Measurements from ENCODE around the gene GUCY1A2.

GUCY1A2 gene

DNA sequence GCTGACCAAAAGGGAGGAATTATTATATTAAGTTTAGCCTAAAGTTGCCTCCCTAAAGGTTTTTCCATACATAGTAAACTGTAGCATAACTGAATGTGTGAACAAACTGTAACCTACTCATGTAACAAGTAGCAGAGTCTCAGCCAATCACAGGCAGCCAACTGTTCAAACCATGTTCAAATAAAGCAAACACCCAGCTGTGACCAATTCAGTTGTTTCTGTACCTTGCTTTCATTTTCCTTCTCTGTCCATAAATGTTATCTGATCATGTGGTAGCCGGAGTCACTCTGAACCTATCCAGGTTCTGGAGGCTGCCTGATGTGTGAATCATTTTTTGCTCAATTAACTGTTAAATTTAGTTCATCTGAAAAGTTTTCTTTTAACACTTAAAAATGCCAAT lies 373.5 kb downstream of the GUCY1A2 start:
- DNase-seq (ENCODE audit: low read depth) = no peak

DNA sequence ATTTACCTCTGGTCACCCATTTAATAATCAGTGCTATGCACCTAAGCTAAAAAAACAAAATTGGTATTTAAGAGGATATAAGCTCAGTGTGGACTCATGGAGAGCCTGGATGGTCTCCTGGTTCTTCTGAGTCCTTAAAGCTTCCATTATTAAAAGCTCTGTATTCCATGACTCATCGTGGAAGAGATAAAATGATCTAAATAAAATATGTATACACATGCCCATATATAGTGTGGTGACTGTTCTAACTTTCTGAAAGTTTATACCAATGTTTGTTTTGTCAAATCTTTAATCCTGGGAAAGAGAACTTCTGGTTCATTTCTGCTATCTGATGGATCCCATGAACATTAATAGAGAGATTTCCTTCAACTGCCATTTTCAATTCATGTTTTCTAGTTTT lies 375.9 kb downstream of the GUCY1A2 start:
- DNase-seq (ENCODE audit: low read depth) = no peak

DNA sequence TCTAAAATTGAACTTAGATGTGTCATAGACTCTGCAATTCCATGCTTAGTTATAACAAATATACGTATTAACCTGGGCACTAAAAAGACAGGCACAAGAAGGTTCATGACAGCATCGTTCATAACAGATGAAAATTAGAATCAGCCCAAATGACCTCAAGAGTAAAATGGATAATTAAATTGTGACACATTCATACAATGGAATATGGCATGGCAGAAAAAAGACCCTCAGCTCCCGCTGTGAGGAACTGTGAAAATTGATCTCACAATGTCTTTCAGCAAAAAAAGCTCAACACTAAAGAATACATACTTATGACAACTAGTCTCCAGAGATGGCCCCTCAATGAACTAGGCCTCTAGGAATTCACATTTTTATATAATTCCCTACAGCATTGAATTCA lies 386.0 kb downstream of the GUCY1A2 start:
- no peak for DNase-seq (ENCODE audit: low read depth)

DNA sequence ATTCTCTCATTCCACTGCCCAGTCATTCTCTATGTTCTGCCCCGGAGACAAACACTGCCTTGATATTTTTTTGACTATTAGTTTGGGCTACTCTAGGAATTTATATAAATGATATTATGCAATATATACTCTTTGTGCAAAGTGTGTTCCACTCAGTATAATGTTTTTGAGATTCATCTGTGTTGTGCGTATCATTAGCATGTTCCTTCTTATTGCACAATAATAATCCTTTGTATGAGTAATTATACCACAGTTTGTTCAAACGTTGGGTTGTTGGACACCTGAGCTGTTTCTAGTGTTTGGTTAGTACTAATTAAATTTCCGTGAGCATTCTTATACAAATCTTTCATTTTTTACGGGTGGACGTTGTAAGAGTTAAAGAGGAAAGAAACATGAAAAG lies 390.6 kb downstream of the GUCY1A2 start:
- DNase-seq (ENCODE audit: low read depth) = no peak

DNA sequence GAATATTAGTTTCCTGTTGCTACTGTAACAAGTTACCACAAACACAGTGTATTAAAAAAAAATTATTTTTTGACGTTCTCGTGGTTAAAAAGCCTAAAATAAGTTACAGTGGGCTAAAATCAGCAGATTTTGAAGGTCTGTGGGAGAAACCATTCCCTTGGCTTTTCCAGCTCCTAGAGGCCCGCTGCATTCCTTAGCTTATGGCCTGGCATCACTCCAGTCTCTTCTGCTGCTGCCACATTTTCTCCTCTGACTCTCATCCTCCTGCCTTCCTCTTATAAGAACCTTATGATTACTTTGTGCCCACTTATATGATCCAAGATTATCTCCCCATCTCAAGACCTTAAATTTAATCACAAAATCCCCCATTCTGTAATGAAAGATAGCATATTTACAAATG lies 392.7 kb downstream of the GUCY1A2 start:
- no peak for DNase-seq (ENCODE audit: low read depth)

DNA sequence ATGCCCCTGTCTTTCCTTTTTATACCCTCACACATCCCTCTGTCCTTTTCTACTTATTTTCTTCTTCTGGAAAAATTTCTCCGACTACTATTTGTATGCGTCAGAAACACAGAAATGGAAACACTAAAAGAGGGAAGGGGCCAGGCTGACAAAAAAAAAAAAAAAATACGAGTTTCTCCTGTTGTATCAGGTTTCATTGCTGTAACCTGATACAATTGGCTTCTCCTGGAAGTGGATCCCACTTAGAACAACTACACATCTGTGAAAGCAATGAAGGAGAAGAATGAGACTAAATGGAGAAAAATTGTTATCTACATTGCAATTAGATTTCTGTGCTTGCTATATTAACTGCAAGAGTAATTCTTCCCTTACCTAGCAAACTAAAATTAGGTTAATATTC lies 393.9 kb downstream of the GUCY1A2 start:
- DNase-seq (ENCODE audit: low read depth) = no peak

Data from CMK (cell line).